ENCODE measurements around the gene SSBP4. TPM values are rescaled to one million over a fixed set of nuclear protein-coding genes. Genes with fewer than 3 reads are reported as not detected.

Gene SSBP4
- total RNA-seq, 1 donor from 2014 or later = 57.7 TPM

GRCh38 chr19:18443831-18444230 is 24.6 kb downstream of the SSBP4 start:
- H3K27me3 Mint-ChIP-seq = no peaks in the 10 kb centered on the region
- H3K4me3 Mint-ChIP-seq (ENCODE audit: low read depth) = no peak overlapping the region
- no peak overlapping the region for H3K27ac Mint-ChIP-seq
- DNase-seq (ENCODE audit: low spot score, unreplicated experiment) = no peak
- H3K36me3 Mint-ChIP-seq (ENCODE audit: insufficient read depth) = peaks cover 3% of the 10 kb centered on the region
- TF ChIP-seq, protein P1, sequence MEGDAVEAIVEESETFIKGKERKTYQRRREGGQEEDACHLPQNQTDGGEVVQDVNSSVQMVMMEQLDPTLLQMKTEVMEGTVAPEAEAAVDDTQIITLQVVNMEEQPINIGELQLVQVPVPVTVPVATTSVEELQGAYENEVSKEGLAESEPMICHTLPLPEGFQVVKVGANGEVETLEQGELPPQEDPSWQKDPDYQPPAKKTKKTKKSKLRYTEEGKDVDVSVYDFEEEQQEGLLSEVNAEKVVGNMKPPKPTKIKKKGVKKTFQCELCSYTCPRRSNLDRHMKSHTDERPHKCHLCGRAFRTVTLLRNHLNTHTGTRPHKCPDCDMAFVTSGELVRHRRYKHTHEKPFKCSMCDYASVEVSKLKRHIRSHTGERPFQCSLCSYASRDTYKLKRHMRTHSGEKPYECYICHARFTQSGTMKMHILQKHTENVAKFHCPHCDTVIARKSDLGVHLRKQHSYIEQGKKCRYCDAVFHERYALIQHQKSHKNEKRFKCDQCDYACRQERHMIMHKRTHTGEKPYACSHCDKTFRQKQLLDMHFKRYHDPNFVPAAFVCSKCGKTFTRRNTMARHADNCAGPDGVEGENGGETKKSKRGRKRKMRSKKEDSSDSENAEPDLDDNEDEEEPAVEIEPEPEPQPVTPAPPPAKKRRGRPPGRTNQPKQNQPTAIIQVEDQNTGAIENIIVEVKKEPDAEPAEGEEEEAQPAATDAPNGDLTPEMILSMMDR (IDR thresholded peaks at IDR 0.05; ENCODE audit: unreplicated experiment) = no peak
- H3K4me1 Mint-ChIP-seq (ENCODE audit: low read depth) = peaks cover 16% of the 10 kb centered on the region
- H3K9me3 Mint-ChIP-seq (ENCODE audit: low read depth) = no peaks in the 10 kb centered on the region

DNA sequence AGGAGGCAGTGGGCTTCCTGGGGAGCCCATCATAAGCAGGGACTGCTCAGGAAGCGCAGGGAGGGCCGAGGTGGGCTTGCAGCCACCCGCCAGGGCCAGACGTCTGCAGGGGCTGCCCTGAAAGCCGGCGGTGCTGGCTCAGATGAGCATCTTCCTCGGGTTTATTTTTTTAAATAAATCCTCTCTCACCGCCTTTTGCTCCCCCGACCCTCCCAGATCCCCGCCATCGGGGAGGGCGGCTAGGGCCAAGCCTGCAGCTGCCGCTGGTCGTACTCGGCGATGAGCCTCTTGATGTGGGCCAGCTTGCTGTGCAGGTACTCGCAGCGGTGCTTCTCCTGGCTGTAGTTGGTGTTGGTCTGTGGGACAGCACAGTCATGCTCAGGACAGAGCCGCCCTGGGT is 25.3 kb downstream of the SSBP4 start:
- DNase-seq (ENCODE audit: low spot score, unreplicated experiment) = no peak
- H3K4me3 Mint-ChIP-seq (ENCODE audit: low read depth) = no peak overlapping the region
- no peaks in the 10 kb centered on the region for H3K27me3 Mint-ChIP-seq
- H3K36me3 Mint-ChIP-seq (ENCODE audit: insufficient read depth) = peaks cover 3% of the 10 kb centered on the region
- H3K4me1 Mint-ChIP-seq (ENCODE audit: low read depth) = peaks cover 9% of the 10 kb centered on the region
- no peaks in the 10 kb centered on the region for H3K9me3 Mint-ChIP-seq (ENCODE audit: low read depth)
- TF ChIP-seq, protein P1 (IDR thresholded peaks at IDR 0.05; ENCODE audit: unreplicated experiment) = no peak
- no peak overlapping the region for H3K27ac Mint-ChIP-seq

GRCh38 chr19:18445262-18445948 is 26.2 kb downstream of the SSBP4 start:
- Mint-ChIP-seq H3K27me3 (no peaks in the 10 kb centered on the region), H3K9me3 (ENCODE audit: low read depth) (no peaks in the 10 kb centered on the region), H3K36me3 (ENCODE audit: insufficient read depth) (peaks cover 3% of the 10 kb centered on the region), H3K27ac (no peak overlapping the region), H3K4me3 (ENCODE audit: low read depth) (no peak overlapping the region), H3K4me1 (ENCODE audit: low read depth) (peaks cover 3% of the 10 kb centered on the region)
- no peak for DNase-seq (ENCODE audit: low spot score, unreplicated experiment)
- TF ChIP-seq, protein P1 (IDR thresholded peaks at IDR 0.05; ENCODE audit: unreplicated experiment) = no peak

GRCh38 chr19:18446145-18446810 is 27.1 kb downstream of the SSBP4 start:
- Mint-ChIP-seq H3K27me3 (no peaks in the 10 kb centered on the region), H3K36me3 (ENCODE audit: insufficient read depth) (peaks cover 5% of the 10 kb centered on the region), H3K4me1 (ENCODE audit: low read depth) (peaks cover 3% of the 10 kb centered on the region), H3K27ac (no peak overlapping the region), H3K4me3 (ENCODE audit: low read depth) (no peak overlapping the region), H3K9me3 (ENCODE audit: low read depth) (no peaks in the 10 kb centered on the region)
- DNase-seq (ENCODE audit: low spot score, unreplicated experiment) = no peak
- TF ChIP-seq, protein P1 (IDR thresholded peaks at IDR 0.05; ENCODE audit: unreplicated experiment) = no peak

DNA sequence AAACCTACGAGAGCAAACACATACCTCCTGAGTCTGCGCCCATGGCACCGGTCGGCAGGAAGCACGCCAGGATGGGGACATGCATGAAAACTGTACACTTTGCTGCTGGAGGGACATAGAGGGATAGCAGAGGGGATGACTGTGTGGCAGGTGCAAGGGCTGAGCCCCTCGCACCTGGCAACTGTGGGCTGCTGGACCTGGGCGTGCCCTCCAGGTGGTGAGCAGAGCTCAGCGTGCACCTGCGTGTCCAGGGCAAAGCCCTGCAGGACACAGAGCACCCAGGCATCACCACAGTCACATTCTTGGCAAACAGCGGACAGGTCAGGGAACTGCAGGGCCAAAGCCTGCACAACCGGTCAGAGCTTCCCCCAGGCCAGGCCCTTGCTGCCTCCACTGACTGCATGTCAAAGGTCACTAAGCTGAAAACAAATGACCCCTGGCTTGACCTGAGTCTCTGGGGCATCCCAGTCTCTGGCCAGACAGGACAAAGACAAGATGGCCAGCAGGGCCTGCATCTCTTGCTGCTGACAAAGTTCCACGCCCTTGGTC is 27.7 kb downstream of the SSBP4 start:
- Mint-ChIP-seq H3K9me3 (ENCODE audit: low read depth) (no peaks in the 10 kb centered on the region), H3K27me3 (no peaks in the 10 kb centered on the region), H3K4me3 (ENCODE audit: low read depth) (no peak overlapping the region), H3K4me1 (ENCODE audit: low read depth) (peaks cover 3% of the 10 kb centered on the region), H3K27ac (no peak overlapping the region), H3K36me3 (ENCODE audit: insufficient read depth) (peaks cover 5% of the 10 kb centered on the region)
- TF ChIP-seq, protein P1 (IDR thresholded peaks at IDR 0.05; ENCODE audit: unreplicated experiment) = no peak
- no peak for DNase-seq (ENCODE audit: low spot score, unreplicated experiment)
